ENCODE measurements around the gene SMURF1.

- TF ChIP-seq POLR2A (IDR thresholded peaks at IDR 0.05) (no peak), EP300 (IDR thresholded peaks at IDR 0.05) (no peak)
- TF ChIP-seq, protein P1, sequence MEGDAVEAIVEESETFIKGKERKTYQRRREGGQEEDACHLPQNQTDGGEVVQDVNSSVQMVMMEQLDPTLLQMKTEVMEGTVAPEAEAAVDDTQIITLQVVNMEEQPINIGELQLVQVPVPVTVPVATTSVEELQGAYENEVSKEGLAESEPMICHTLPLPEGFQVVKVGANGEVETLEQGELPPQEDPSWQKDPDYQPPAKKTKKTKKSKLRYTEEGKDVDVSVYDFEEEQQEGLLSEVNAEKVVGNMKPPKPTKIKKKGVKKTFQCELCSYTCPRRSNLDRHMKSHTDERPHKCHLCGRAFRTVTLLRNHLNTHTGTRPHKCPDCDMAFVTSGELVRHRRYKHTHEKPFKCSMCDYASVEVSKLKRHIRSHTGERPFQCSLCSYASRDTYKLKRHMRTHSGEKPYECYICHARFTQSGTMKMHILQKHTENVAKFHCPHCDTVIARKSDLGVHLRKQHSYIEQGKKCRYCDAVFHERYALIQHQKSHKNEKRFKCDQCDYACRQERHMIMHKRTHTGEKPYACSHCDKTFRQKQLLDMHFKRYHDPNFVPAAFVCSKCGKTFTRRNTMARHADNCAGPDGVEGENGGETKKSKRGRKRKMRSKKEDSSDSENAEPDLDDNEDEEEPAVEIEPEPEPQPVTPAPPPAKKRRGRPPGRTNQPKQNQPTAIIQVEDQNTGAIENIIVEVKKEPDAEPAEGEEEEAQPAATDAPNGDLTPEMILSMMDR (IDR thresholded peaks at IDR 0.05), result no peak
Measured at GRCh38 chr7:99171731-99172130, 27.8 kb upstream of the SMURF1 start.
